NCI-H524 (cell line): ENCODE measurements around the gene ADAM23.

Source experiments
- DNase-seq, 2 experiments: peaks; one replicate each; lab custom pipeline; 2025; lab: John Stamatoyannopoulos, UW

Gene ADAM23

GRCh38 chr2:206511283-206511682 lies 68.0 kb downstream of the ADAM23 start:
- DNase-seq = no peak

- DNase-seq = no peak
These were observed 69.7 kb downstream of the ADAM23 start for GRCh38 chr2:206512999-206513398.

- no peak for DNase-seq
These were observed 72.2 kb downstream of the ADAM23 start for GRCh38 chr2:206515580-206515979.

- no peak for DNase-seq
These were observed 75.7 kb downstream of the ADAM23 start for GRCh38 chr2:206518997-206519396.

GRCh38 chr2:206520450-206520849 lies 77.1 kb downstream of the ADAM23 start:
- DNase-seq = no peak

- DNase-seq = peak in 1 of 2 experiments; percentile 50
These were observed 77.8 kb downstream of the ADAM23 start for GRCh38 chr2:206521115-206521514.

GRCh38 chr2:206521612-206522011 lies 78.3 kb downstream of the ADAM23 start:
- DNase-seq = no peak

GRCh38 chr2:206526416-206526815 lies 83.1 kb downstream of the ADAM23 start:
- peak in 1 of 2 experiments; percentile 39 for DNase-seq

- no peak for DNase-seq
These were observed 83.8 kb downstream of the ADAM23 start for GRCh38 chr2:206527153-206527552.

- no peak for DNase-seq
These were observed 87.4 kb downstream of the ADAM23 start for GRCh38 chr2:206530727-206531126.

- DNase-seq = no peak
These were observed 88.7 kb downstream of the ADAM23 start for GRCh38 chr2:206531996-206532543.

GRCh38 chr2:206533977-206534376 lies 90.6 kb downstream of the ADAM23 start:
- DNase-seq = no peak

- DNase-seq = no peak
These were observed 92.1 kb downstream of the ADAM23 start for GRCh38 chr2:206535260-206535986.

GRCh38 chr2:206540757-206541156 lies 97.4 kb downstream of the ADAM23 start:
- no peak for DNase-seq

GRCh38 chr2:206543073-206543472 lies 99.7 kb downstream of the ADAM23 start:
- DNase-seq = no peak

- no peak for DNase-seq
These were observed 105.1 kb downstream of the ADAM23 start for GRCh38 chr2:206548383-206548782.

GRCh38 chr2:206555721-206556120 lies 112.4 kb downstream of the ADAM23 start:
- no peak for DNase-seq

- DNase-seq = peak; percentile 11 to 56
These were observed 113.1 kb downstream of the ADAM23 start for GRCh38 chr2:206556357-206556949.

- no peak for DNase-seq
These were observed 114.0 kb downstream of the ADAM23 start for GRCh38 chr2:206557321-206557720.

GRCh38 chr2:206558492-206558891 lies 115.2 kb downstream of the ADAM23 start:
- DNase-seq = no peak

GRCh38 chr2:206561962-206562361 lies 118.6 kb downstream of the ADAM23 start:
- no peak for DNase-seq

GRCh38 chr2:206562375-206562774 lies 119.0 kb downstream of the ADAM23 start:
- no peak for DNase-seq

GRCh38 chr2:206563374-206563773 lies 120.0 kb downstream of the ADAM23 start:
- DNase-seq = no peak
